Lower leg skin (tissue), 4 donors: ENCODE results near the gene FANCI. TPM values are rescaled to one million over a fixed set of nuclear protein-coding genes. Genes with fewer than 3 reads are reported as not detected.

Experiments used
- DNase-seq, 2 donors: peaks; one replicate each; pipeline ENCODE4 v3.0.0-alpha.2; 2019; ENCODE audit warnings: low spot score in 2 of 2
- H3K4me3 ChIP-seq: fragments of 200-600 bp; sonication (generic); 2 replicates; pipeline ENCODE4 v1.5.1; 2017; ENCODE audit warnings: mild to moderate bottlenecking, low read depth; ENCODE audit not compliant: poor library complexity, severe bottlenecking
- POLR2A ChIP-seq, 2 donors: fragments of 450-650 bp; IDR thresholded peaks; one replicate each; pipeline ENCODE4 v1.6.1; 2016 to 2017; ENCODE audit warnings: antibody characterized with exemption in 2 of 2, mild to moderate bottlenecking in 1 of 2, moderate library complexity in 1 of 2
- WGBS, 2 donors: methylation state at CpG; one replicate each; pipeline ENCODE4 v1.1.5; 2018; 5-methylcytosine and 5-hydroxymethylcytosine counted together
- intact Hi-C: fragments of 100-400 bp; cut with DNase I; formaldehyde crosslinking; loops from one replicate; pipeline ENCODE4 v1.15.0; 2023; ENCODE audit warnings: low total_unique reads
- total RNA-seq, 4 donors: library from RNA; depleted of rRNA; stranded (reverse); fragments of >200 nt; gene quantifications; one replicate each; pipeline ENCODE4 v1.1.0, GENCODE V29; 2016
- TF ChIP-seq, protein P1 (sequence below), 3 donors: fragments of 450-650 bp; IDR thresholded peaks; one replicate each; pipeline ENCODE4 v1.5.1; 2016; ENCODE audit warnings: antibody characterized with exemption in 3 of 3, mild to moderate bottlenecking in 3 of 3, moderate library complexity in 2 of 3

The FANCI gene
- total RNA-seq, 4 donors from 2014 or later, result 4.5 to 22.0 (median 8.5) TPM

DNA sequence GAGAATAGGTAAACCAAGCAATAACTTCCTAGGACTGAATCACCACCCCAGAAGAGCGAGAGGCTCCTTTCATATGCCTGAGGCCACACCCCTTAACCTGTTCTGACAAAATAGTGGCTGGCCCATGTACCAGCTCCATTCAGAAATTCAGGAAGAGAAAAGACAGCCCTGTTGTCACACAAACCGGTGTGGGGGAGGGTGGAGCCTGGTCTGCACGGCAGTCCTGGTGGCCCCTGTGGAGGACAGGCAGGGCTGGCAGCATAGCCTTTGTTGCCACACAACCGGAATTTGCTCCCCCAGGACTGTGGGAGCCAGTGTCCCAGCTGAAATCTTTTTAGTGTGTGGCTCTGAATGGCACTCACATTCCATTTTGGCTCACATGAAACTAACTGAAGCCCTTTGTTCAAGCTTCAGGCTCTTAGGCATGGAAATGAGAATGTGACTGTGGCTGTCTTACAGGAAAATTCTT is 46.2 kb upstream of the FANCI start:
- TF ChIP-seq, protein P1, sequence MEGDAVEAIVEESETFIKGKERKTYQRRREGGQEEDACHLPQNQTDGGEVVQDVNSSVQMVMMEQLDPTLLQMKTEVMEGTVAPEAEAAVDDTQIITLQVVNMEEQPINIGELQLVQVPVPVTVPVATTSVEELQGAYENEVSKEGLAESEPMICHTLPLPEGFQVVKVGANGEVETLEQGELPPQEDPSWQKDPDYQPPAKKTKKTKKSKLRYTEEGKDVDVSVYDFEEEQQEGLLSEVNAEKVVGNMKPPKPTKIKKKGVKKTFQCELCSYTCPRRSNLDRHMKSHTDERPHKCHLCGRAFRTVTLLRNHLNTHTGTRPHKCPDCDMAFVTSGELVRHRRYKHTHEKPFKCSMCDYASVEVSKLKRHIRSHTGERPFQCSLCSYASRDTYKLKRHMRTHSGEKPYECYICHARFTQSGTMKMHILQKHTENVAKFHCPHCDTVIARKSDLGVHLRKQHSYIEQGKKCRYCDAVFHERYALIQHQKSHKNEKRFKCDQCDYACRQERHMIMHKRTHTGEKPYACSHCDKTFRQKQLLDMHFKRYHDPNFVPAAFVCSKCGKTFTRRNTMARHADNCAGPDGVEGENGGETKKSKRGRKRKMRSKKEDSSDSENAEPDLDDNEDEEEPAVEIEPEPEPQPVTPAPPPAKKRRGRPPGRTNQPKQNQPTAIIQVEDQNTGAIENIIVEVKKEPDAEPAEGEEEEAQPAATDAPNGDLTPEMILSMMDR (IDR thresholded peaks at IDR 0.05), result no peak
- TF ChIP-seq POLR2A (IDR thresholded peaks at IDR 0.05), result no peak
- DNase-seq, result peak in 1 of 2 donors; percentile 37
- intact Hi-C loops, result no loop called here
- H3K4me3 ChIP-seq, result no peak overlapping the region
- WGBS, 2 donors, result 18 to 22% methylated on average over 4 of the region's 4 CpGs

DNA sequence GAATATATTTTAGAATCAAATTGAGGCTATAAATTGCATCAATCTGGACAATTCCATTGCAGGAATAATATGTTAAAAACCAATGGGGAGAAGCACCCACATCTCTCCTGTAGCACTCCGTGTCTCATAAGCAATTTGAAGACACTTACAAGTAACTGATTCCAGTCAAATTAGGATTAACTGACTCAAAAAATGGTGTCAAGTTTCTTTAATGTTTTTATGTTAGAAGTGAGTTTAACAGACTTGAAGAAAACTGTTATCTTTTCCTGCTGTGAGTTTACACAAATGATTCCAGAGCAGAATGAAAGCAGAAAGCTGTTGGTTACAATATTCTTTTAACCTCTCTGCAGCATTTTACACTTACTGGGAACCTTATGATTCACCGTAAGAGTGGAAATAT is 45.6 kb upstream of the FANCI start:
- TF ChIP-seq, protein P1 (IDR thresholded peaks at IDR 0.05), result no peak
- TF ChIP-seq POLR2A (IDR thresholded peaks at IDR 0.05), result no peak
- no peak overlapping the region for H3K4me3 ChIP-seq
- 88 to 90% methylated on average over 2 of the region's 2 CpGs for WGBS, 2 donors
- DNase-seq, result no peak
- intact Hi-C loops, result no loop called here

DNA sequence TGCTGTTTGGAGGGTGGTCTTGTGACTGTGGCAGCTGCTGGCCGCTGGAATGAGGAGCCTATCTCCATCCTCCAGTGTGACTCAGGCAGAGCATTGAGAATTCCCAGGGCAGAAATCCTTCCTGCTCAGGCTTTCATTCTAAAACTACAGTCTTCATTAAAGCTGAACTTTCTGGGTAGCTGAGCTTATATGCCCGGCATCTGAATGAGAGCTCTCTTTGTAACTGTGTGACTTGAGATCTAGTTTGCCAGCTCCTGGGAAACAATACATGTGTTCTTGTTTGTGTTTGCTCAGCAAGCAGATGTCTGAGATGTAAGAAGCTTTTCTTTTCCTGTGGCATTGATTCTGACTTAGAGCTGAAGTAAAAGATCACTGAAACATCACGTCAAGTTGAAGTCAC is 44.8 kb upstream of the FANCI start:
- TF ChIP-seq, protein P1 (IDR thresholded peaks at IDR 0.05), result no peak
- no peak for TF ChIP-seq POLR2A (IDR thresholded peaks at IDR 0.05)
- no peak overlapping the region for H3K4me3 ChIP-seq
- DNase-seq, result no peak
- WGBS, 2 donors, result 73 to 85% methylated on average over 3 of the region's 3 CpGs
- intact Hi-C loops, result no loop called here

DNA sequence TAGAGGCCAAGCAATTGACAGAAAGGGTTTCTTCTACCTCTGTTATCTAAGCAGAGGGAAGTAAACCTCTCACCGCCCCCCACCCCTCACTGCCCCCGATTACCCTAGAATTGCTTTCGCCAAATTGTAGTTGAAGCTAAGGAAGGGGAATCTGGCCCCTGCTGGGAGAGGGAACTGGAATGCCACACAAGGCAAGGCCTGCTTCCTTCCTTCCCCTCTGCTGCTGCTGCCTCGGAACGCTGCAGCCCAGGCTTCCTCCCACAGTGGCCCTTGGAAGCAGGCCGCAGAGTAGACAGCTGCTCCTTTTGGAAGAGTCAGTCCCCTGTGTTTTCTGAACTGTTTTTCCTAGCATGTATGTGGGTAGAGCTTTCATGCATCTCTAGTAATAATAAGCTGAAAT is 44.0 kb upstream of the FANCI start:
- TF ChIP-seq POLR2A (IDR thresholded peaks at IDR 0.05), result no peak
- TF ChIP-seq, protein P1 (IDR thresholded peaks at IDR 0.05), result no peak
- no peak overlapping the region for H3K4me3 ChIP-seq
- intact Hi-C loops, result no loop called here
- 67 to 75% methylated on average over 6 of the region's 6 CpGs for WGBS, 2 donors
- no peak for DNase-seq

DNA sequence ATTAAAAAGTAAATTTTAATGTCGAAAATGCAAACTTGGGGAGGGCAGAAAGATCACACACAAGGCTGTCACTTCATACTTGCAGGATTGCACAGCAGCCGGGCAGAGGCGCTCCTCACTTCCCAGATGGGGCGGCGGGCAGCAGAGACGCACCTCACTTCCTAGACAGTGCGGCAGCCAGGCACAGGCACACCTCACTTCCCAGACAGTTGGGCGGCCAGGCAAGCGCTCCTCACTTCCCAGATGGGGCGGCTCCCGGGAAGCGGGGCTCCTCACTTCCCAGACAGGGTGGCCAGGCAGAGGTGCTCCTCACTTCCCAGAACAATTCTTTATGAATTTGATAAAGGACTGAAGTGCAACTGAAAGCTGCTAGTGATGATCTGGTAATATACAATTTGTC is 43.6 kb upstream of the FANCI start:
- intact Hi-C loops, result no loop called here
- TF ChIP-seq POLR2A (IDR thresholded peaks at IDR 0.05), result no peak
- TF ChIP-seq, protein P1 (IDR thresholded peaks at IDR 0.05), result no peak
- WGBS, 2 donors, result 89 to 93% methylated on average over 12 of the region's 12 CpGs
- H3K4me3 ChIP-seq, result no peak overlapping the region
- DNase-seq, result no peak

DNA sequence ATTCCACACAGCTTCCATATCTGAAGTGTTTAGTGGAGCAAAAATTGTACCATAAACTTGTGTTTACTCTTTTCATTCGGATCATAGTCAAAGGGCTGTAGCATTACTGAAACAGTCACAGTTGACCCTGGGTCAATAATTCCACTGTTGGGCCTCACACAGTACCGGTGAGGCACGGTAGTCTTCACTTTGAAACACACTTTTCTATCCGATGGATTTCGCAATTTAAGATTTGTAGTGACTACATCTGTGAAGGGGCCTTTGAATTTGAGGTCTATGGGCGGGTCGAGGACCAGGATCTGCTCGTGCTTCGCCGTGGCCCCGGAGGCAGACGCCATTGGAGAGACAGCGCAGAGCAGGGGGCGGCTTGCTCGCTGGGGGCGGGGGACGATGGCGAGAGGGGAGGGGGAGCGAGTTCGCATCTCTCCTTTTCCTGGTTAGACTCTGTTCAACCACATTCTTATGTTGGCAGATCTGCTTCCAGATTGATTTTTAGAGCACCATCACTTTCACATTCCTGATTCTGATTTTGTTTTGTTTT is 42.2 kb upstream of the FANCI start:
- TF ChIP-seq POLR2A (IDR thresholded peaks at IDR 0.05), result no peak
- TF ChIP-seq, protein P1 (IDR thresholded peaks at IDR 0.05), result no peak
- no peak overlapping the region for H3K4me3 ChIP-seq
- intact Hi-C loops, result no loop called here
- DNase-seq, result no peak
- WGBS, 2 donors, result 84 to 92% methylated on average over 20 of the region's 20 CpGs
